Right ventricle myocardium inferior (tissue), 1 donor: ENCODE data around the gene RYR1. TPM values are rescaled to one million over a fixed set of nuclear protein-coding genes. Genes with fewer than 3 reads are reported as not detected.

Source experiments
- total RNA-seq: library from RNA; stranded (reverse); fragmentation: NEBNext Ultra II Directional; extraction: Animal tissue kit (Norgen Biotek cat#: 25700); gene quantifications from one replicate; pipeline ENCODE4 v1.2.1, GENCODE V29; 2021
- donor health status: DM: no; HTN: yes; CAD: no; lungs with severe emphysema.

RYR1 gene
- total RNA-seq, 1 donor from 2014 or later: 0.81 TPM

Other genes with a start within 250 kb of the RYR1 start
- gene DPF1, start 209.5 kb upstream of the RYR1 start, total RNA-seq: 0.11 TPM
- gene PPP1R14A, start 177.3 kb upstream of the RYR1 start, total RNA-seq: 35.9 TPM
- gene SPINT2, start 169.1 kb upstream of the RYR1 start, total RNA-seq: 9.1 TPM
- gene C19orf33, start 129.4 kb upstream of the RYR1 start, total RNA-seq: 6.7 TPM
- gene YIF1B, start 117.7 kb upstream of the RYR1 start, total RNA-seq: 34.7 TPM
- 7.2 TPM for gene KCNK6, start 113.8 kb upstream of the RYR1 start, total RNA-seq
- gene CATSPERG, start 97.9 kb upstream of the RYR1 start, total RNA-seq: 0.84 TPM
- gene PSMD8, start 59.1 kb upstream of the RYR1 start, total RNA-seq: 280 TPM
- not detected for gene GGN, start 45.7 kb upstream of the RYR1 start, total RNA-seq
- 0.16 TPM for gene SPRED3, start 45.0 kb upstream of the RYR1 start, total RNA-seq
- 15.1 TPM for gene FAM98C, start 30.6 kb upstream of the RYR1 start, total RNA-seq
- 1.7 TPM for gene RASGRP4, start 7.5 kb upstream of the RYR1 start, total RNA-seq
- 3.1 TPM for gene MAP4K1, start 184.3 kb downstream of the RYR1 start, total RNA-seq
- gene EIF3K, start 185.5 kb downstream of the RYR1 start, total RNA-seq: 660 TPM
- 145 TPM for gene ACTN4, start 214.0 kb downstream of the RYR1 start, total RNA-seq